Activated T-cell treated with anti-CD3 and anti-CD28 coated beads, Interleukin-2, amount 50 U/mL, for 24 hours (primary cell): ENCODE data around the gene SLC34A2.
"Not testable (repeated sequence)": the region's sequence is repeated elsewhere in the genome, so short reads cannot be mapped to it uniquely, and the experiment has no call there.

Source experiments
- DNase-seq: peaks from one replicate; pipeline ENCODE4 v3.0.0-alpha.2; 2020
- H3K27ac Mint-ChIP-seq: 2 replicates; pipeline ENCODE4 v1.8.0; 2020; ENCODE audit warnings: mild to moderate bottlenecking, mixed read lengths
- H3K27me3 Mint-ChIP-seq: 2 replicates; pipeline ENCODE4 v1.8.0; 2020; ENCODE audit warnings: mixed read lengths
- H3K36me3 Mint-ChIP-seq: 2 replicates; pipeline ENCODE4 v1.8.0; 2020; ENCODE audit warnings: low read depth, mixed read lengths
- H3K4me1 Mint-ChIP-seq: 2 replicates; pipeline ENCODE4 v1.8.0; 2020; ENCODE audit warnings: low read depth, mixed read lengths
- H3K4me3 Mint-ChIP-seq: 2 replicates; pipeline ENCODE4 v1.8.0; 2020; ENCODE audit warnings: mild to moderate bottlenecking, moderate library complexity, mixed read lengths
- H3K9me3 Mint-ChIP-seq: 2 replicates; pipeline ENCODE4 v1.8.0; 2020; ENCODE audit warnings: mixed read lengths

SLC34A2 gene

GRCh38 chr4:25654971-25655963 is at the start of gene SLC34A2:
SLC34A2 (plus strand) TSS chr4:25655851; CDS start chr4:25662501, 6,650 bp downstream.
- Mint-ChIP-seq H3K27me3 (peaks cover 34% of the 10 kb centered on the region), H3K4me1 (peaks cover 6% of the 10 kb centered on the region), H3K27ac (no peak within 1 kb of the TSS), H3K36me3 (no peaks in the 10 kb centered on the region), H3K9me3 (no peaks in the 10 kb centered on the region), H3K4me3 (no peak within 1 kb of the TSS)
- DNase-seq: no peak

- Mint-ChIP-seq H3K27ac (no peak overlapping the region), H3K36me3 (no peaks in the 10 kb centered on the region), H3K4me1 (no peaks in the 10 kb centered on the region), H3K27me3 (no peaks in the 10 kb centered on the region), H3K4me3 (no peak overlapping the region), H3K9me3 (no peaks in the 10 kb centered on the region)
- no peak for DNase-seq
These were observed 47.0 kb upstream of the SLC34A2 start for GRCh38 chr4:25608644-25609043.

GRCh38 chr4:25609976-25610375 is 45.7 kb upstream of the SLC34A2 start:
- DNase-seq: no peak
- H3K4me1 Mint-ChIP-seq: no peaks in the 10 kb centered on the region
- H3K27ac Mint-ChIP-seq: no peak overlapping the region
- no peaks in the 10 kb centered on the region for H3K27me3 Mint-ChIP-seq
- no peaks in the 10 kb centered on the region for H3K9me3 Mint-ChIP-seq
- H3K36me3 Mint-ChIP-seq: no peaks in the 10 kb centered on the region
- no peak overlapping the region for H3K4me3 Mint-ChIP-seq

GRCh38 chr4:25613613-25614012 is 42.0 kb upstream of the SLC34A2 start:
- not testable (repeated sequence) for H3K4me1 Mint-ChIP-seq, H3K4me3 Mint-ChIP-seq, H3K27me3 Mint-ChIP-seq, DNase-seq, H3K27ac Mint-ChIP-seq, H3K36me3 Mint-ChIP-seq, H3K9me3 Mint-ChIP-seq

GRCh38 chr4:25614807-25615206 is 40.8 kb upstream of the SLC34A2 start:
- Mint-ChIP-seq H3K4me1 (no peaks in the 10 kb centered on the region), H3K9me3 (no peaks in the 10 kb centered on the region), H3K27ac (no peak overlapping the region), H3K36me3 (no peaks in the 10 kb centered on the region), H3K27me3 (no peaks in the 10 kb centered on the region), H3K4me3 (no peak overlapping the region)
- DNase-seq: no peak

- no peak for DNase-seq
- H3K4me3 Mint-ChIP-seq: no peak overlapping the region
- H3K27ac Mint-ChIP-seq: no peak overlapping the region
- no peaks in the 10 kb centered on the region for H3K4me1 Mint-ChIP-seq
- H3K9me3 Mint-ChIP-seq: no peaks in the 10 kb centered on the region
- H3K36me3 Mint-ChIP-seq: no peaks in the 10 kb centered on the region
- peaks cover 5% of the 10 kb centered on the region for H3K27me3 Mint-ChIP-seq
These were observed 34.4 kb upstream of the SLC34A2 start for GRCh38 chr4:25621027-25621930.

GRCh38 chr4:25624616-25625015 is 31.0 kb upstream of the SLC34A2 start:
- no peaks in the 10 kb centered on the region for H3K36me3 Mint-ChIP-seq
- no peak for DNase-seq
- no peak overlapping the region for H3K4me3 Mint-ChIP-seq
- H3K27me3 Mint-ChIP-seq: peaks cover 5% of the 10 kb centered on the region
- no peak overlapping the region for H3K27ac Mint-ChIP-seq
- H3K4me1 Mint-ChIP-seq: no peaks in the 10 kb centered on the region
- H3K9me3 Mint-ChIP-seq: no peaks in the 10 kb centered on the region

- H3K36me3 Mint-ChIP-seq: no peaks in the 10 kb centered on the region
- H3K4me1 Mint-ChIP-seq: no peaks in the 10 kb centered on the region
- no peak overlapping the region for H3K4me3 Mint-ChIP-seq
- H3K27ac Mint-ChIP-seq: no peak overlapping the region
- peaks cover 3% of the 10 kb centered on the region for H3K27me3 Mint-ChIP-seq
- no peak for DNase-seq
- H3K9me3 Mint-ChIP-seq: no peaks in the 10 kb centered on the region
These were observed 27.2 kb upstream of the SLC34A2 start for GRCh38 chr4:25628451-25628850.

- DNase-seq: no peak
- no peak overlapping the region for H3K27ac Mint-ChIP-seq
- no peaks in the 10 kb centered on the region for H3K4me1 Mint-ChIP-seq
- H3K4me3 Mint-ChIP-seq: no peak overlapping the region
- peaks cover 3% of the 10 kb centered on the region for H3K27me3 Mint-ChIP-seq
- no peaks in the 10 kb centered on the region for H3K9me3 Mint-ChIP-seq
- no peaks in the 10 kb centered on the region for H3K36me3 Mint-ChIP-seq
These were observed 23.5 kb upstream of the SLC34A2 start for GRCh38 chr4:25632135-25632534.

- Mint-ChIP-seq H3K27ac (no peak overlapping the region), H3K9me3 (no peaks in the 10 kb centered on the region), H3K4me1 (no peaks in the 10 kb centered on the region), H3K4me3 (no peak overlapping the region), H3K27me3 (peaks cover 3% of the 10 kb centered on the region), H3K36me3 (no peaks in the 10 kb centered on the region)
- DNase-seq: no peak
These were observed 22.1 kb upstream of the SLC34A2 start for GRCh38 chr4:25633541-25633940.

- Mint-ChIP-seq H3K4me3 (no peak overlapping the region), H3K27ac (no peak overlapping the region), H3K27me3 (peaks cover 3% of the 10 kb centered on the region), H3K4me1 (no peaks in the 10 kb centered on the region), H3K9me3 (no peaks in the 10 kb centered on the region), H3K36me3 (no peaks in the 10 kb centered on the region)
- DNase-seq: no peak
These were observed 20.1 kb upstream of the SLC34A2 start for GRCh38 chr4:25635501-25635900.

- DNase-seq: no peak
- Mint-ChIP-seq H3K4me1 (no peaks in the 10 kb centered on the region), H3K36me3 (no peaks in the 10 kb centered on the region), H3K27ac (no peak overlapping the region), H3K4me3 (no peak overlapping the region), H3K27me3 (no peaks in the 10 kb centered on the region), H3K9me3 (no peaks in the 10 kb centered on the region)
These were observed 17.9 kb upstream of the SLC34A2 start for GRCh38 chr4:25637581-25638220.

GRCh38 chr4:25638221-25638601 is 17.4 kb upstream of the SLC34A2 start:
- Mint-ChIP-seq H3K4me3 (no peak overlapping the region), H3K36me3 (no peaks in the 10 kb centered on the region), H3K27me3 (no peaks in the 10 kb centered on the region), H3K9me3 (no peaks in the 10 kb centered on the region), H3K4me1 (no peaks in the 10 kb centered on the region), H3K27ac (no peak overlapping the region)
- no peak for DNase-seq

- Mint-ChIP-seq H3K27me3 (no peaks in the 10 kb centered on the region), H3K27ac (no peak overlapping the region)
These were observed 16.8 kb upstream of the SLC34A2 start for GRCh38 chr4:25638806-25639205.

More at GRCh38 chr4:25638806-25639205, 16.8 kb upstream of the SLC34A2 start:
- no peak for DNase-seq
- Mint-ChIP-seq H3K4me3 (no peak overlapping the region), H3K4me1 (no peaks in the 10 kb centered on the region), H3K9me3 (no peaks in the 10 kb centered on the region), H3K36me3 (no peaks in the 10 kb centered on the region)
